ENCODE measurements around the gene ATOSB.
"Not testable (repeated sequence)": the region's sequence is repeated elsewhere in the genome, so short reads cannot be mapped to it uniquely, and the experiment has no call there.

ATOSB gene

DNA sequence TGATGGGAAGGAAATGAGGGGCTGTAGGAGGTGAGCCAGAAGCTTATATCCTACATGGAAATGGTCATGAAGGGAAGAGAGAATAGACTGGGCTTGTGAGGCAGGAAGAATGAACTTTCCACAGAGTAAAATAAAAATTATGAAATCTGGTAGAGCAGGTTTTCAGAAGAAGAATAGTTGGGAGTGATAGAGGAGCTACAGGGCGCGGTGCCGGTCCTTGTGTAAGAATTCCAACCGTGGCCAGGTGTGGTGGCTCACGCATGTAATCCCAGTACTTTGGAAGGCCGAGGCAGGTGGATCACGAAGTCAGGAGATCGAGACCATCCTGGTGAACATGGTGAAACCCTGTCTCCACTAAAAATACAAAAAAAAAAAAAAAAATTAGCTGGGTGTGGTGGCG, 37.3 kb upstream of the ATOSB start:
- H3K4me3 ChIP-seq (ENCODE audit: low read length in 2 of 2) = no peak overlapping the region

DNA sequence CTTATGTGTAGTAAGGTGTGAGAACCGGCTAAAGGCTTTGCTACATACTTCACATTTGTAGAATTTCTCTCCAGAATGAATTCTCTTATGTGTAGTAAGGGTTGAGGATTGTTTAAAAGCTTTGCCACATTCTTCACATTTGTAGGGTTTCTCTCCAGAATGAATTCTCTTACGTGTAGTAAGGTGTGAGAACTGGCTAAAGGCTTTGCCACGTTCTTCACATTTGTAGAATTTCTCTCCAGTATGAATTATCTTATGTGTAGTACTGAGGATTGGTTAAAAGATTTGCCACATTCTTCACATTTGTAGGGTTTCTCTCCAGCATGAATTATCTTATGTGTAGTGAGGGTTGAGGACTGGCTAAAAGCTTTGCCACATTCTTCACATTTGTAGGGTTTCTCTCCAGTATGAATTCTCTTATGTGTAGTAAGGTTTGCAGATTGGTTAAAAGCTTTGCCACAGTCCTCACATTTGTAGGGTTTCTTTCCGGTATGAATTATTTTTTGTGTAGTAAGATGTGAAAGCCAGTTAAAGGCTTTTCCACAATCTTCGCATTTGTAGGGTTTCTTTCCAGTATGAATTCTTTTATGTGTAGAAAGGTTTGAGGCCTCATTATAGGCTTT, 32.4 kb upstream of the ATOSB start:
- H3K27me3 ChIP-seq (ENCODE audit: control insufficient read depth in 2 of 2, insufficient read depth in 2 of 2, low read length in 2 of 2); H3K4me1 ChIP-seq (ENCODE audit: control insufficient read depth in 2 of 2, insufficient read depth in 2 of 2, low read length in 2 of 2); H3K9ac ChIP-seq (ENCODE audit: low read depth in 1 of 2, low read length in 2 of 2); H3K27ac ChIP-seq (ENCODE audit: low read depth in 2 of 2, low read length in 2 of 2); H3K4me3 ChIP-seq (ENCODE audit: low read length in 2 of 2); H3K36me3 ChIP-seq (ENCODE audit: control insufficient read depth in 2 of 2, insufficient read depth in 2 of 2, low read length in 2 of 2): not testable (repeated sequence)
- peaks cover 3 to 10% of the 10 kb centered on the region in 2 donors for H3K9me3 ChIP-seq (ENCODE audit: control insufficient read depth in 2 of 2, low read length in 2 of 2)

More for the DNA sequence above, 37.3 kb upstream of the ATOSB start:
- Histone ChIP-seq H3K27ac (ENCODE audit: low read depth in 2 of 2, low read length in 2 of 2) (no peak overlapping the region), H3K9ac (ENCODE audit: low read depth in 1 of 2, low read length in 2 of 2) (no peak overlapping the region), H3K27me3 (ENCODE audit: control insufficient read depth in 2 of 2, insufficient read depth in 2 of 2, low read length in 2 of 2) (no peaks in the 10 kb centered on the region), H3K9me3 (ENCODE audit: control insufficient read depth in 2 of 2, low read length in 2 of 2) (peaks cover 3 to 7% of the 10 kb centered on the region in 2 donors), H3K4me1 (ENCODE audit: control insufficient read depth in 2 of 2, insufficient read depth in 2 of 2, low read length in 2 of 2) (no peaks in the 10 kb centered on the region), H3K36me3 (ENCODE audit: control insufficient read depth in 2 of 2, insufficient read depth in 2 of 2, low read length in 2 of 2) (no peaks in the 10 kb centered on the region)

DNA sequence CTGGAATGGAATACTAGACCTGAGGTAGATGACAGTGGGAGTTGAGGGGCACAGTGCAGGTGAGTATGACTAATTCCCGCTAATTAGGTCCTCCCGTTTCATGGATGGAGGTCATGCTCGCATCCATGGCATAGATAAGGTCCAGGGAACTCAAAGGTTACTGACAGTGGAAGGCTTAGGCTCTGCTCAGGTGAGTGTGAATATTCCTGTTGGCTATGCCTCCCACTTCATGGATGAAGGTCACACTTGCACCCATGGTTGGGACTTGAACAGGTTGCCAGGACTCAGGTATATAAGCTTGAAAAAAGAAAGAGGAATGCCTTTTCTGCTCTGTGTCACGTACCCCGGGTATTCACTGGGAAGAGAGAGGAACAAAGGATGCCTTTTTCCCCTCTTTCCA, 26.4 kb upstream of the ATOSB start:
- Histone ChIP-seq H3K36me3 (ENCODE audit: control insufficient read depth in 2 of 2, insufficient read depth in 2 of 2, low read length in 2 of 2) (no peaks in the 10 kb centered on the region), H3K27ac (ENCODE audit: low read depth in 2 of 2, low read length in 2 of 2) (no peak overlapping the region), H3K9ac (ENCODE audit: low read depth in 1 of 2, low read length in 2 of 2) (no peak overlapping the region), H3K9me3 (ENCODE audit: control insufficient read depth in 2 of 2, low read length in 2 of 2) (peaks cover 5 to 12% of the 10 kb centered on the region in 2 donors), H3K4me1 (ENCODE audit: control insufficient read depth in 2 of 2, insufficient read depth in 2 of 2, low read length in 2 of 2) (no peaks in the 10 kb centered on the region), H3K27me3 (ENCODE audit: control insufficient read depth in 2 of 2, insufficient read depth in 2 of 2, low read length in 2 of 2) (no peaks in the 10 kb centered on the region), H3K4me3 (ENCODE audit: low read length in 2 of 2) (no peak overlapping the region)

DNA sequence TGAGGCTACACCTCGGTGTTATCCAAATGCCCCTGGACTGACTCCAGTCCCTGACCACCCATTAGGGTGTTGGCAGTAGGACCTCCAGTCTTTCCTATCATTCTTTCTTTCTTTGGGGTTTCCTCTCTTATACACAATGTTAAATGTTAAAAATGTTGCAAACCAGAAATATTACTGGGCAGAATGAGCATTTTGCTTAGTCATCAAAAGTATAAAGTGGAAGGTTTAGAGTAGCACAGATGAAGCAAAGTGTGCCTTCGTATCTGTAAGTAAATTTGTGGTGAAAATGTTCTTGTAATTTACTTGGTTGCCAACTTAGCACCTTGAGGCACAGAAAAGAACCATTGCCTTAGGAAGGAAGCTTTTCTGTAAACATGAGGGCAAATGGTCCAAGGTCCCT, 24.4 kb upstream of the ATOSB start:
- Histone ChIP-seq H3K9me3 (ENCODE audit: control insufficient read depth in 2 of 2, low read length in 2 of 2) (peaks cover 5 to 12% of the 10 kb centered on the region in 2 donors), H3K9ac (ENCODE audit: low read depth in 1 of 2, low read length in 2 of 2) (no peak overlapping the region), H3K27me3 (ENCODE audit: control insufficient read depth in 2 of 2, insufficient read depth in 2 of 2, low read length in 2 of 2) (no peaks in the 10 kb centered on the region), H3K4me3 (ENCODE audit: low read length in 2 of 2) (no peak overlapping the region), H3K36me3 (ENCODE audit: control insufficient read depth in 2 of 2, insufficient read depth in 2 of 2, low read length in 2 of 2) (no peaks in the 10 kb centered on the region), H3K27ac (ENCODE audit: low read depth in 2 of 2, low read length in 2 of 2) (no peak overlapping the region), H3K4me1 (ENCODE audit: control insufficient read depth in 2 of 2, insufficient read depth in 2 of 2, low read length in 2 of 2) (no peaks in the 10 kb centered on the region)

DNA sequence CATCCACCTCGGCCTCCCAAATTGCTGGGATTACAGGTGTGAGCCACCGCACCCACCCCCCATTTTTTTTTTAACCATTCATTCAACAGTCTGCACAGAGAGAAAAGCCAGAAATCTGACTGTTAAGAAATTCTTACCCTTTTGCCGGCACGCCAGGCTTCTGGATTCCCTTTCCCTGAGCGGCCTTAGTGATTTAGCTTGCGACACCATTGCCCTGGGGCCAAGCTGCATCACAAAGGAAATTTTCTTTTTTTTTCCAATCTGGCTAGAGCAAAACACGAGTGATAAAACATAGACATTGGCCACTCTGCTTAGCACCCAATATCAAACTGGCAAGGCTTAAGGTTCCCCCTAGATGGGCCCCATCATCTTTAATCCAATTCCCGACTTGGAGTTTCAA, 21.2 kb upstream of the ATOSB start:
- no peaks in the 10 kb centered on the region for H3K27me3 ChIP-seq (ENCODE audit: control insufficient read depth in 2 of 2, insufficient read depth in 2 of 2, low read length in 2 of 2)
- H3K4me1 ChIP-seq (ENCODE audit: control insufficient read depth in 2 of 2, insufficient read depth in 2 of 2, low read length in 2 of 2) = no peaks in the 10 kb centered on the region
- no peak overlapping the region for H3K4me3 ChIP-seq (ENCODE audit: low read length in 2 of 2)
- peaks cover 2 to 3% of the 10 kb centered on the region in 2 donors for H3K9me3 ChIP-seq (ENCODE audit: control insufficient read depth in 2 of 2, low read length in 2 of 2)
- H3K36me3 ChIP-seq (ENCODE audit: control insufficient read depth in 2 of 2, insufficient read depth in 2 of 2, low read length in 2 of 2) = no peaks in the 10 kb centered on the region
- no peak overlapping the region for H3K27ac ChIP-seq (ENCODE audit: low read depth in 2 of 2, low read length in 2 of 2)
- no peak overlapping the region for H3K9ac ChIP-seq (ENCODE audit: low read depth in 1 of 2, low read length in 2 of 2)

DNA sequence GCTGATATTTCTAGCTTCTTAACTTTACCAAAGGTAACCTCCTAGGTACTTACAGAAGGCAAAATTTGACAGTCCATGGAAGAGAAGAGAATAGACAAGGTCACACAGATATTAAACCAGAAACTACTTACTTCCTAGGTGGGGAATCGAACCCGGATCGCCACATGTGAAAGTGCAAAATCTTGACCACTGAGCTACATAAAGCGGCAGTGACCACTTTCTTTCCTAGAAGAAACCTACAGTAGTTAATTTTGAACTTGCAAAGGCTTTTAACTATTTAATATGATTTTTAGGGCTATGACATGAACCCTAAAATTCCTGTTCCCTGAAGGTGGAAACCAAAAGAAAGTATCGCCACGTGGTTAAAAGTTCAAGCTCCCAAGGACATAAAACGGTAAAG, 20.3 kb upstream of the ATOSB start:
- Histone ChIP-seq H3K4me3 (ENCODE audit: low read length in 2 of 2) (no peak overlapping the region), H3K9me3 (ENCODE audit: control insufficient read depth in 2 of 2, low read length in 2 of 2) (no peaks in the 10 kb centered on the region), H3K9ac (ENCODE audit: low read depth in 1 of 2, low read length in 2 of 2) (no peak overlapping the region), H3K4me1 (ENCODE audit: control insufficient read depth in 2 of 2, insufficient read depth in 2 of 2, low read length in 2 of 2) (no peaks in the 10 kb centered on the region), H3K27me3 (ENCODE audit: control insufficient read depth in 2 of 2, insufficient read depth in 2 of 2, low read length in 2 of 2) (no peaks in the 10 kb centered on the region), H3K27ac (ENCODE audit: low read depth in 2 of 2, low read length in 2 of 2) (no peak overlapping the region), H3K36me3 (ENCODE audit: control insufficient read depth in 2 of 2, insufficient read depth in 2 of 2, low read length in 2 of 2) (no peaks in the 10 kb centered on the region)

DNA sequence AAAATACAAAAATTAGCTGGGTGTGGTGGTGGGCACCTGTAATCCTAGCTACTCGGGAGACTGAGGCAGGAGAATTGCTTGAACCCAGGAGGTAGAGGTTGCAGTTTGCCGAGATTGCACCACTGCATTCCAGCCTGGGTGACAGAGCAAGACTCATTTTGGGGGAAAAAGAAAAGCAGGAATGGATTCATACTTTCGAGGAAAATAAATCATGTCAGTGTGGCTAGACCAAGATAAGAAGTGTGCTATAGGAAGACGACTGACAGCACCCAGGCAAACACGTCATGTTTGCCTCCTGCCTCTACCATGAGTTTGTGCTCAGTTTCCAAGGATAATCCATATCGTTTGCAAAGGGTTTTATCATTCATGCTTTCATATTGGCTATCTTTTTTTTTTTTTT, 19.3 kb upstream of the ATOSB start:
- H3K27me3 ChIP-seq (ENCODE audit: control insufficient read depth in 2 of 2, insufficient read depth in 2 of 2, low read length in 2 of 2) = no peaks in the 10 kb centered on the region
- H3K36me3 ChIP-seq (ENCODE audit: control insufficient read depth in 2 of 2, insufficient read depth in 2 of 2, low read length in 2 of 2) = no peaks in the 10 kb centered on the region
- no peak overlapping the region for H3K27ac ChIP-seq (ENCODE audit: low read depth in 2 of 2, low read length in 2 of 2)
- no peak overlapping the region for H3K9ac ChIP-seq (ENCODE audit: low read depth in 1 of 2, low read length in 2 of 2)
- H3K4me1 ChIP-seq (ENCODE audit: control insufficient read depth in 2 of 2, insufficient read depth in 2 of 2, low read length in 2 of 2) = no peaks in the 10 kb centered on the region
- H3K4me3 ChIP-seq (ENCODE audit: low read length in 2 of 2) = no peak overlapping the region
- H3K9me3 ChIP-seq (ENCODE audit: control insufficient read depth in 2 of 2, low read length in 2 of 2) = no peaks in the 10 kb centered on the region

DNA sequence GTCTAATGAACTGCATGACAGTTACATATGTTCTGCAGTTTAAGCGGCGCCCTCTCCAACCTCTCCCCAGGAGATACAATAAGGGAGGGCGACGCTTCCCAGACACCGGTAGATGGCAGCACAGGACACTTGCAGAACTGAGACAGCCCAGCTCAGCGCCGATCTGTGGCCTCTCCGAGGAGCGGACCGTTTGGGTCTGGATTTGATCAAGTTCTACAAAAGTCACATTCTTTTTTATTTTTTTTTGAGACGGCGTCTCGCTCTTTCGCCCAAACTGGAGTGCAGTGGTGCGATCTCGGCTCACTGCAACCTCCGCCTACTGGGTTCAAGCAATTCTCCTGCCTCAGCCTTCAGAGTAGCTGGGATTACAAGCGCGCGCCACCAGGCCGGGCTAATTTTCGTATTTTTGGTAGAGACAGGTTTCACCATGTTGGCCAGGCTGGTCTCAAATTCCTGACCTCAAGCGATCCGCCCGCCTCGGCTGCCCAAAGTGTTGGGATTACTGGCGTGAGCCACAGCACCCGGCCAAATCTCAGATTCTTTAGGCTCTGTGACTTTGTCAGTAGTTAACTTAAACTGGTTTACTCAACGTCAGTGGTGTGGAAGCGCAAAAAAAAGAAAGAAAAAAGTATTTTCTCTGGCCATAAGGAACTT, 1.4 kb upstream of the ATOSB start:
- Histone ChIP-seq H3K9ac (ENCODE audit: low read depth in 1 of 2, low read length in 2 of 2) (peak overlapping the region; percentile 70 to 86), H3K36me3 (ENCODE audit: control insufficient read depth in 2 of 2, insufficient read depth in 2 of 2, low read length in 2 of 2) (no peaks in the 10 kb centered on the region), H3K27me3 (ENCODE audit: control insufficient read depth in 2 of 2, insufficient read depth in 2 of 2, low read length in 2 of 2) (no peaks in the 10 kb centered on the region), H3K4me1 (ENCODE audit: control insufficient read depth in 2 of 2, insufficient read depth in 2 of 2, low read length in 2 of 2) (peaks cover 34 to 37% of the 10 kb centered on the region in 2 donors), H3K27ac (ENCODE audit: low read depth in 2 of 2, low read length in 2 of 2) (peak overlapping the region; percentile 96), H3K9me3 (ENCODE audit: control insufficient read depth in 2 of 2, low read length in 2 of 2) (no peaks in the 10 kb centered on the region), H3K4me3 (ENCODE audit: low read length in 2 of 2) (peak overlapping the region; percentile 85 to 99)

DNA sequence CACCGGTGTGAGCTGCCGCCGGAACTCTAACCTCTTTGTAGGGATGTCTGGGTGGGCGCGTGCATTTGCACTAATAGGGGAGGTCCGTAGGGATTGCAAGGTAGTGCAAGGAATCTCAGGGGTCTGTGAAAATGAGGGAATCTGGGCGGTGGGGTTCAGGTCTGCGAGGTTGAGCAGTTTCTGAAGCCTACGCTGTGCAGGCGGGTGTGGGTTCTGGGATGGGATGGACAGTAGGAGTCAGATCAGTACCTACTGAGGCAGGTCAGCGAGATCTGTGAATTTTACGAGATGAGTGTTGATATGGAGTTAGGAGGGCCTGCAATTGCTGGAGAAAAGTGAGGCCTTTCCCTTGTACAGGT, 856 bp upstream of the ATOSB start:
- Histone ChIP-seq H3K27ac (ENCODE audit: low read depth in 2 of 2, low read length in 2 of 2) (peak overlapping the region; percentile 96), H3K36me3 (ENCODE audit: control insufficient read depth in 2 of 2, insufficient read depth in 2 of 2, low read length in 2 of 2) (no peaks in the 10 kb centered on the region), H3K4me3 (ENCODE audit: low read length in 2 of 2) (peak overlapping the region; percentile 85 to 99), H3K4me1 (ENCODE audit: control insufficient read depth in 2 of 2, insufficient read depth in 2 of 2, low read length in 2 of 2) (peaks cover 39 to 41% of the 10 kb centered on the region in 2 donors), H3K9me3 (ENCODE audit: control insufficient read depth in 2 of 2, low read length in 2 of 2) (no peaks in the 10 kb centered on the region), H3K9ac (ENCODE audit: low read depth in 1 of 2, low read length in 2 of 2) (peak overlapping the region; percentile 70 to 86), H3K27me3 (ENCODE audit: control insufficient read depth in 2 of 2, insufficient read depth in 2 of 2, low read length in 2 of 2) (no peaks in the 10 kb centered on the region)

DNA sequence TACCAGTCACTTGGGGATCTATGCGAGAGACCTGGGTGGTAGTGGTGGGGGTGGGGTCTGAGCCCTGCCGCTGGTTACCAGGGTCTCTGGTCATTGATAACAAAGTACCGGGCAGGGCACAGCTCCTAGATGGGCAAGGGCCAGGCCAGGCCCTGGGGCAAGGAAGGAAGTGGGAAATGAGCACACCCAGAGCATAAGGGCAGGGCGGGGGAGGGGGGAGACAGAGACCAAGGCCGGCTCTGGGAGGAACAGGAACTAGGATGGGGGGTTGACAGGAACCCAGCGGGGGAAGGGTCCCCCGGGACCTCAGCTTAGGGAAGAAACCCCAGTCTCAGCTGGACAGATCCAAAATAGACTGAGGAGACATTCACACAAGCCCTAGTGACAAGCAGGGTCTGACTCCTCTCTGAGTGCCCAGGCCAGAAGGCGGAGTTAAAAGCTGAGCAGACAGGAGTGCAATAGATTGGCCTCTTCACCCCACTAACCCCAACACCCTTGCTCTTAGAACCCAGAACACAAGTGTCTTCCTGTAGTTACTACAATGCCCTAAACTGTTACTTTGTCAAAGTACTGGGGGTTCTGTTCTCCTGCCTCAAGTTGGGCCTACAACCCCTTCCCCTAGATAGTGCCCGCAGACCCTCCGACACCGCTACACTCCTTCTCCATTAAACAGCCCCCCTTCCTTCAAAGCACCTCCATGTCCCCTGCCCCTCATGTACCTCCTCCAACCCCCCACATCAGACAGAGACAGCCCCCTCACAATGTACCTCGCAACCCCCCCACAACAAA, 628 bp downstream of the ATOSB start:
- peaks cover 51 to 54% of the 10 kb centered on the region in 2 donors for H3K4me1 ChIP-seq (ENCODE audit: control insufficient read depth in 2 of 2, insufficient read depth in 2 of 2, low read length in 2 of 2)
- H3K4me3 ChIP-seq (ENCODE audit: low read length in 2 of 2) = peak overlapping the region; percentile 85 to 99
- no peaks in the 10 kb centered on the region for H3K27me3 ChIP-seq (ENCODE audit: control insufficient read depth in 2 of 2, insufficient read depth in 2 of 2, low read length in 2 of 2)
- no peaks in the 10 kb centered on the region for H3K9me3 ChIP-seq (ENCODE audit: control insufficient read depth in 2 of 2, low read length in 2 of 2)
- peak overlapping the region; percentile 96 for H3K27ac ChIP-seq (ENCODE audit: low read depth in 2 of 2, low read length in 2 of 2)
- H3K9ac ChIP-seq (ENCODE audit: low read depth in 1 of 2, low read length in 2 of 2) = peak overlapping the region; percentile 86
- H3K36me3 ChIP-seq (ENCODE audit: control insufficient read depth in 2 of 2, insufficient read depth in 2 of 2, low read length in 2 of 2) = no peaks in the 10 kb centered on the region

Measured in mucosa of rectum (tissue), 2 donors.